ENCODE measurements around the gene MAST3. TPM values are rescaled to one million over a fixed set of nuclear protein-coding genes. Genes with fewer than 3 reads are reported as not detected.

Gene MAST3
- total RNA-seq, 1 donor from 2014 or later: 2.2 TPM

- no peak for DNase-seq
These were observed 64.0 kb downstream of the MAST3 start for GRCh38 chr19:18161636-18162002.

GRCh38 chr19:18164072-18164471 lies 66.5 kb downstream of the MAST3 start:
- no peak for DNase-seq

GRCh38 chr19:18165794-18166544 lies 68.4 kb downstream of the MAST3 start:
- DNase-seq: no peak

GRCh38 chr19:18167011-18167410 lies 69.4 kb downstream of the MAST3 start:
- DNase-seq: no peak

GRCh38 chr19:18167975-18168645 lies 70.5 kb downstream of the MAST3 start:
- peak; percentile 67 for DNase-seq

- no peak for DNase-seq
These were observed 71.2 kb downstream of the MAST3 start for GRCh38 chr19:18168673-18169381.

GRCh38 chr19:18170714-18171255 lies 73.2 kb downstream of the MAST3 start:
- DNase-seq: no peak

GRCh38 chr19:18171605-18172327 lies 74.2 kb downstream of the MAST3 start:
- DNase-seq: no peak

- DNase-seq: no peak
These were observed 74.9 kb downstream of the MAST3 start for GRCh38 chr19:18172331-18173053.

- DNase-seq: no peak
These were observed 75.5 kb downstream of the MAST3 start for GRCh38 chr19:18173054-18173571.

GRCh38 chr19:18173572-18174288 lies 76.2 kb downstream of the MAST3 start, which contains the start of gene IFI30:
Gene IFI30, plus strand, starts transcription at chr19:18173813. Its CDS starts 29 bp downstream, at chr19:18173842.
- peak; percentile 39 for DNase-seq

- DNase-seq: no peak
These were observed 77.4 kb downstream of the MAST3 start for GRCh38 chr19:18174983-18175382.

GRCh38 chr19:18176367-18177310 lies 79.1 kb downstream of the MAST3 start:
- DNase-seq: no peak

- no peak for DNase-seq
These were observed 82.4 kb downstream of the MAST3 start for GRCh38 chr19:18179957-18180356.

GRCh38 chr19:18183529-18183928 lies 86.0 kb downstream of the MAST3 start:
- no peak for DNase-seq

GRCh38 chr19:18185538-18185937 lies 88.0 kb downstream of the MAST3 start:
- DNase-seq: no peak

GRCh38 chr19:18190278-18190677 lies 92.7 kb downstream of the MAST3 start:
- no peak for DNase-seq

- no peak for DNase-seq
These were observed 94.1 kb downstream of the MAST3 start for GRCh38 chr19:18191640-18192062.

GRCh38 chr19:18192673-18193387 lies 95.3 kb downstream of the MAST3 start, which contains the start of gene MPV17L2:
Gene MPV17L2, plus strand, starts transcription at chr19:18193218. Its CDS starts 64 bp downstream, at chr19:18193282.
- DNase-seq: peak; percentile 100

All from dermis blood vessel endothelial cell (primary cell).